Measurements from ENCODE around the gene SLC28A1. TPM values are rescaled to one million over a fixed set of nuclear protein-coding genes. Genes with fewer than 3 reads are reported as not detected.

Gene SLC28A1
- total RNA-seq, 1 donor from 2014 or later: not detected

DNA sequence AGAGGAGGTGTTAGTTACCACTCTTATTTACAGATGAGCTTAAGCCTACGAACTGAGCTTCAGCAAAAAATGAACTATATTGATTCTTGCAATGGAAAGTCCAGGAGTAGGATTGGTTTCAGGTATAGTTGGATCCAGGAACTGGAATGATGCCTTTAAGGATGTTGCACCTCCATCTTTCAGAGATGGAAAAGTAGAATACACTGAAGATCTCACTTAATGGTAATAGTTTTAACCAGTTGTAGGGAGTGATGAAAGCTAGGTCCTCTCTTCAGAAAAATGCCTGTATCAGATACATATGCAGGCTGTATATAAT, 2.5 kb downstream of the SLC28A1 start:
- peaks cover 5% of the 10 kb centered on the region for H3K4me1 Mint-ChIP-seq
- no peak overlapping the region for H3K27ac Mint-ChIP-seq (ENCODE audit: unreplicated experiment)
- no peaks in the 10 kb centered on the region for H3K27me3 Mint-ChIP-seq (ENCODE audit: low read depth)
- no peak for DNase-seq (ENCODE audit: low read depth, low spot score)
- no peak overlapping the region for H3K4me3 Mint-ChIP-seq
- H3K36me3 Mint-ChIP-seq (ENCODE audit: low read depth): no peaks in the 10 kb centered on the region
- TF ChIP-seq, protein P1, sequence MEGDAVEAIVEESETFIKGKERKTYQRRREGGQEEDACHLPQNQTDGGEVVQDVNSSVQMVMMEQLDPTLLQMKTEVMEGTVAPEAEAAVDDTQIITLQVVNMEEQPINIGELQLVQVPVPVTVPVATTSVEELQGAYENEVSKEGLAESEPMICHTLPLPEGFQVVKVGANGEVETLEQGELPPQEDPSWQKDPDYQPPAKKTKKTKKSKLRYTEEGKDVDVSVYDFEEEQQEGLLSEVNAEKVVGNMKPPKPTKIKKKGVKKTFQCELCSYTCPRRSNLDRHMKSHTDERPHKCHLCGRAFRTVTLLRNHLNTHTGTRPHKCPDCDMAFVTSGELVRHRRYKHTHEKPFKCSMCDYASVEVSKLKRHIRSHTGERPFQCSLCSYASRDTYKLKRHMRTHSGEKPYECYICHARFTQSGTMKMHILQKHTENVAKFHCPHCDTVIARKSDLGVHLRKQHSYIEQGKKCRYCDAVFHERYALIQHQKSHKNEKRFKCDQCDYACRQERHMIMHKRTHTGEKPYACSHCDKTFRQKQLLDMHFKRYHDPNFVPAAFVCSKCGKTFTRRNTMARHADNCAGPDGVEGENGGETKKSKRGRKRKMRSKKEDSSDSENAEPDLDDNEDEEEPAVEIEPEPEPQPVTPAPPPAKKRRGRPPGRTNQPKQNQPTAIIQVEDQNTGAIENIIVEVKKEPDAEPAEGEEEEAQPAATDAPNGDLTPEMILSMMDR (conservative IDR thresholded peaks at IDR 0.05): no peak
- no peaks in the 10 kb centered on the region for H3K9me3 Mint-ChIP-seq

DNA sequence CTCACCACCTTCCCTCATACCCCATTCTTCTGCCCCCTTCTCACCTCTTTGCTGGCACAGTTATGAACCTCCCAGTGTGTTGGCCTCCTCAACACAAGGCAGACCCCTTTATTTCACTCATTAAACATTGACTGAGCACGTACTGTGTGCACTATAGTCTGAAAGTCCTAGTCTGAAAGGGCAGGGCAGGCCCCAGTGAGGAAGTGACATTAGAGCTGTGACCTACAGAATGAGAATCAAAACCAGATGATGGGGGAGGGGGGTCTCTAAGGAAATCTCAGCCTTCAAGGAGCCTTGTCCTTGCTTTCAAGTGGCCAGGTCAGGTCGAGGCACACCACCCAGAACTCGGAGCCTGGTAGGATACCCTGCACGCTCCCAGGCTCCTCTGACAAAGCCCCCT, 3.5 kb downstream of the SLC28A1 start:
- DNase-seq (ENCODE audit: low read depth, low spot score): no peak

DNA sequence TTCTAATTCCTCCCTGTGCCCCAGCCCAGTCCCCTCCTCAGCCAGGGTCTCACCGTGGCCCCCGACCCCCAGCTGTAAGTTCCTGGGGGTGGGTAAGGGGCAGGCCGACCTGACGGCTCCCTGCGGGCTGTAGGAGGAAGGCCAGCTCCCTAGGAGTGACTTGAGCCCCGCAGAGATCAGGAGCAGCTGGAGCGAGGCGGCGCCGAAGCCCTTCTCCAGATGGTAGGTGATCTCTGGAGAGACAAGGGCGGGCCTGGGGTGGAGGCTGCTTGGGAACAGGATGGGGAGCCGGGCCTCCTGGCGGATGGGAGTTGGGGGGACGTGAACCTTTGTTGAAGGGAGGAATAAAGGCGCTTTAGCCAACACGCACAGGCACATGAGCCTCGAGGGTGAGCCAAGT, 4.2 kb downstream of the SLC28A1 start:
- no peak for DNase-seq (ENCODE audit: low read depth, low spot score)
- TF ChIP-seq, protein P1 (conservative IDR thresholded peaks at IDR 0.05): no peak
- Mint-ChIP-seq H3K27me3 (ENCODE audit: low read depth) (no peaks in the 10 kb centered on the region), H3K27ac (ENCODE audit: unreplicated experiment) (no peak overlapping the region), H3K4me3 (no peak overlapping the region), H3K4me1 (peaks cover 5% of the 10 kb centered on the region), H3K9me3 (no peaks in the 10 kb centered on the region), H3K36me3 (ENCODE audit: low read depth) (no peaks in the 10 kb centered on the region)

More for the DNA sequence above, 3.5 kb downstream of the SLC28A1 start:
- Mint-ChIP-seq H3K27ac (ENCODE audit: unreplicated experiment) (no peak overlapping the region), H3K27me3 (ENCODE audit: low read depth) (no peaks in the 10 kb centered on the region), H3K4me3 (no peak overlapping the region), H3K4me1 (peaks cover 5% of the 10 kb centered on the region), H3K36me3 (ENCODE audit: low read depth) (no peaks in the 10 kb centered on the region), H3K9me3 (no peaks in the 10 kb centered on the region)
- TF ChIP-seq, protein P1 (conservative IDR thresholded peaks at IDR 0.05): no peak

DNA sequence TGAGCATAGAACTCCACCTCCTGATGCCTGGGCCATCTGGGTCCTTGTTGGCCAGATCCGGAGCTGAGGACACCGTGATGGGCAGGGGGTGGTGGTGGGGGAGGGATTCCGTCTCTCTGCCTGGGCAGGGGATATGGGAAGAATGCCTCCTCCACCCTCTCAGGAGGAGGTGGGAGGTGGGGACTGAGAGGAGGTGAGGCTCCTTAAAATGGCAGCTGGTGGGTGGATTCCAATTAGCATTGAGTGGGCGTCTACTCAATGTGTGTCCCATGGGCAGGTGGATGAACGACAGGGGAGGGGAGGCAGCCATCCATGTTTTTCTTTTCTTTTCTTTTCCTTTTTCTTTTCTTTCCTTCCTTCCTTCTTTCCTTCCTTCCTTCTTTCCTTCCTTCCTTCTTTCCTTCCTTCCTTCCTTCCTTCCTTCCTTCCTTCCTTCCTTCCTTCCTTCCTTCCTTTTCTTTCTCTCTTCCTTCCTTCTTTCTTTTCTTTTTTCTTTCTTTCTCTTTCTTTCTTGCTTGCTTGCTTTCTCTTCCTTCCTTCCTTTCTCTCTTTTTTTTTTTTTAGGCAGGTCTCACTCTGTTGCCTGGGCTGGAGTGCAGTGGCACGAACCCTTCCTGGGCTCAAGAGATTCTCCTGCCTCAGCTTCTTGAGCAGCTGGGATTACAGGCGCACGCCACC, 5.0 kb downstream of the SLC28A1 start:
- TF ChIP-seq, protein P1 (conservative IDR thresholded peaks at IDR 0.05): no peak
- Mint-ChIP-seq H3K4me3 (no peak overlapping the region), H3K4me1 (peaks cover 5% of the 10 kb centered on the region), H3K9me3 (no peaks in the 10 kb centered on the region), H3K27me3 (ENCODE audit: low read depth) (no peaks in the 10 kb centered on the region), H3K27ac (ENCODE audit: unreplicated experiment) (no peak overlapping the region), H3K36me3 (ENCODE audit: low read depth) (no peaks in the 10 kb centered on the region)
- DNase-seq (ENCODE audit: low read depth, low spot score): no peak

DNA sequence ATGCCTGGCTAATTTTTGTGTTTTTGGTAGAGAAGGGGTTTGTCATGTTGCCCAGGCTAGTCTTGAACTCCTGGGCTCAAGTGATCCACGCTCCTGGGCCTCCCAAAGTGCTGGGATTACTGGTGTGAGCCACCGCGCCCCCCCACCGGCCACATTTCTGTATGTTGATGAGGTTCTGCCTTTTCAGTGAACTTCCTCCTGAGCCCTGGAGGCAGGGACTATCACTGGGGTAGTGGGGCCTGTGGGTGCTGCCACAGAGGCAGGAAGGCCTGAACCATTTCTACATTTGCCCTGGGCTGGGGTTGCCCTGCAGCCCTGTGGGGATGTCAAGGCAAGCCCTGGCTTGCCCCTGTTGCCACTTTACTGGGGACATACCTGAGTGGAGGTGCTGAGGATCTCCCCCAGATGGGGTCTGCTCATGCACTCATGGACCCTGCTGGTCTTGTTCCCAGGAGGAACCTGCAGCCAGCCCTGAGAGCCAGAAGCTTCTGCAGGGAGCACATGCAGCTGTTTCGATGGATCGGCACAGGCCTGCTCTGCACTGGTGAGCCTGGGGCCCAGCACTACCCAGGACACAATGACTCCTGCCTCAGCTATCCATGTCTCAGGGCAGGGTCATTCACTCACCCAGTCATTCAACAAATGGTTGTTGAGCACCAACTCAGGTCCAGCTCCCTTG, 5.7 kb downstream of the SLC28A1 start:
- no peaks in the 10 kb centered on the region for H3K36me3 Mint-ChIP-seq (ENCODE audit: low read depth)
- peaks cover 5% of the 10 kb centered on the region for H3K4me1 Mint-ChIP-seq
- no peak for DNase-seq (ENCODE audit: low read depth, low spot score)
- TF ChIP-seq, protein P1 (conservative IDR thresholded peaks at IDR 0.05): no peak
- no peak overlapping the region for H3K27ac Mint-ChIP-seq (ENCODE audit: unreplicated experiment)
- H3K9me3 Mint-ChIP-seq: no peaks in the 10 kb centered on the region
- H3K4me3 Mint-ChIP-seq: no peak overlapping the region
- no peaks in the 10 kb centered on the region for H3K27me3 Mint-ChIP-seq (ENCODE audit: low read depth)

Measured in neural crest cell (in vitro differentiated cells).